Measurements from ENCODE around the gene DHRS9. TPM values are rescaled to one million over a fixed set of nuclear protein-coding genes. Genes with fewer than 3 reads are reported as not detected.

The DHRS9 gene
- total RNA-seq, 6 donors from 2014 or later = 2.1 to 24.2 (median 4.6) TPM

- TF ChIP-seq POLR2A (IDR thresholded peaks at IDR 0.05) (no peak), EP300 (IDR thresholded peaks at IDR 0.05) (peak in 1 of 4 donors; percentile 38), POLR2AphosphoS5 (IDR thresholded peaks at IDR 0.05) (peak in 1 of 2 donors; percentile 57), CTCF (IDR thresholded peaks at IDR 0.05) (no peak)
- DNase-seq (peak in 1 of 2 donors; percentile 83), ATAC-seq (ENCODE audit: low FRiP score in 2 of 2) (peak; percentile 63 to 70)
- Histone ChIP-seq H3K36me3 (no peaks in the 10 kb centered on the region), H3K9me3 (no peaks in the 10 kb centered on the region), H3K4me1 (peaks cover 0 to 32% (median 5%) of the 10 kb centered on the region in 4 donors), H3K4me3 (no peak overlapping the region), H3K27me3 (no peaks in the 10 kb centered on the region), H3K27ac (peak overlapping the region in 2 of 4 donors; percentile 16 to 33)
- 57 to 64% methylated on average over 8 of the region's 8 CpGs for WGBS, 2 donors
Observed at GRCh38 chr2:169091761-169092519, 22.6 kb downstream of the DHRS9 start.

GRCh38 chr2:169093535-169093934, 24.2 kb downstream of the DHRS9 start:
- Histone ChIP-seq H3K4me1 (peaks cover 0 to 20% (median 5%) of the 10 kb centered on the region in 4 donors), H3K27ac (no peak overlapping the region), H3K9me3 (no peaks in the 10 kb centered on the region), H3K36me3 (no peaks in the 10 kb centered on the region), H3K27me3 (no peaks in the 10 kb centered on the region), H3K4me3 (no peak overlapping the region)
- no peak for TF ChIP-seq CTCF (IDR thresholded peaks at IDR 0.05)
- TF ChIP-seq EP300 (IDR thresholded peaks at IDR 0.05) = no peak
- no peak for TF ChIP-seq POLR2A (IDR thresholded peaks at IDR 0.05)
- no peak for TF ChIP-seq POLR2AphosphoS5 (IDR thresholded peaks at IDR 0.05)
- 62 to 68% methylated on average over 2 of the region's 2 CpGs for WGBS, 2 donors
- DNase-seq (no peak), ATAC-seq (ENCODE audit: low FRiP score in 2 of 2) (no peak)

- H3K4me1 ChIP-seq = peaks cover 0 to 19% (median 5%) of the 10 kb centered on the region in 4 donors
- DNase-seq (no peak), ATAC-seq (ENCODE audit: low FRiP score in 2 of 2) (no peak)
- H3K27ac ChIP-seq = no peak overlapping the region
- 91 to 100% methylated on average over 1 of the region's 1 CpG for WGBS, 2 donors
- TF ChIP-seq EP300 (IDR thresholded peaks at IDR 0.05) (no peak), POLR2A (IDR thresholded peaks at IDR 0.05) (no peak), POLR2AphosphoS5 (IDR thresholded peaks at IDR 0.05) (no peak), CTCF (IDR thresholded peaks at IDR 0.05) (no peak)
- H3K36me3 ChIP-seq = no peaks in the 10 kb centered on the region
- H3K4me3 ChIP-seq = no peak overlapping the region
- no peaks in the 10 kb centered on the region for H3K27me3 ChIP-seq
- no peaks in the 10 kb centered on the region for H3K9me3 ChIP-seq
Observed at GRCh38 chr2:169094676-169095075, 25.3 kb downstream of the DHRS9 start.

- Histone ChIP-seq H3K4me1 (peaks cover 0 to 17% (median 3%) of the 10 kb centered on the region in 4 donors), H3K9me3 (no peaks in the 10 kb centered on the region), H3K4me3 (no peak overlapping the region), H3K27me3 (no peaks in the 10 kb centered on the region), H3K27ac (peak overlapping the region in 1 of 4 donors; percentile 2), H3K36me3 (no peaks in the 10 kb centered on the region)
- DNase-seq (no peak), ATAC-seq (ENCODE audit: low FRiP score in 2 of 2) (peak in 1 of 2 donors; percentile 86)
- 56 to 70% methylated on average over 5 of the region's 5 CpGs for WGBS, 2 donors
- TF ChIP-seq EP300 (IDR thresholded peaks at IDR 0.05) = no peak
- no peak for TF ChIP-seq POLR2AphosphoS5 (IDR thresholded peaks at IDR 0.05)
- TF ChIP-seq POLR2A (IDR thresholded peaks at IDR 0.05) = no peak
- no peak for TF ChIP-seq CTCF (IDR thresholded peaks at IDR 0.05)
Observed at GRCh38 chr2:169095621-169096105, 26.3 kb downstream of the DHRS9 start.
